ENCODE measurements around the gene WDFY4.

DNA sequence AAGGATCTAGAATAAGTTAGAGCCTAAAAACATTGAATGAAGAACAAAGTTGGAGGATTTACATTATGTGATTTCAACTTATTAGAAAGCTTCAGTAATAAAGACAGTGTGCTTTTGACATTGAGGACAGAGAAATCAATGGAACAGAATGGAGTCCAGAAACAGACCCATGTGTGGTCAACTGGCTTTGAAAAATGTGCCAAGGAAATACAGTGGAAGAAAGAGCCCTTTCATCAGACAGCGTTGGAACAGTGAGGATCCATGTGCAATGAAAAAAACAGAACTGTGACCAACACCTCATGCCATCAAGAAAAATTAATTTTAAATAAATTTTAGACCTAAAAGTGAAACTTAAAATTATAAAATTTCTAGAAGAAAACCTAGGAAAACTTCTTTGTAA, 305.6 kb downstream of the WDFY4 start:
- TF ChIP-seq, protein P1, sequence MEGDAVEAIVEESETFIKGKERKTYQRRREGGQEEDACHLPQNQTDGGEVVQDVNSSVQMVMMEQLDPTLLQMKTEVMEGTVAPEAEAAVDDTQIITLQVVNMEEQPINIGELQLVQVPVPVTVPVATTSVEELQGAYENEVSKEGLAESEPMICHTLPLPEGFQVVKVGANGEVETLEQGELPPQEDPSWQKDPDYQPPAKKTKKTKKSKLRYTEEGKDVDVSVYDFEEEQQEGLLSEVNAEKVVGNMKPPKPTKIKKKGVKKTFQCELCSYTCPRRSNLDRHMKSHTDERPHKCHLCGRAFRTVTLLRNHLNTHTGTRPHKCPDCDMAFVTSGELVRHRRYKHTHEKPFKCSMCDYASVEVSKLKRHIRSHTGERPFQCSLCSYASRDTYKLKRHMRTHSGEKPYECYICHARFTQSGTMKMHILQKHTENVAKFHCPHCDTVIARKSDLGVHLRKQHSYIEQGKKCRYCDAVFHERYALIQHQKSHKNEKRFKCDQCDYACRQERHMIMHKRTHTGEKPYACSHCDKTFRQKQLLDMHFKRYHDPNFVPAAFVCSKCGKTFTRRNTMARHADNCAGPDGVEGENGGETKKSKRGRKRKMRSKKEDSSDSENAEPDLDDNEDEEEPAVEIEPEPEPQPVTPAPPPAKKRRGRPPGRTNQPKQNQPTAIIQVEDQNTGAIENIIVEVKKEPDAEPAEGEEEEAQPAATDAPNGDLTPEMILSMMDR (IDR thresholded peaks at IDR 0.05) = no peak
- TF ChIP-seq EZH2 (IDR thresholded peaks at IDR 0.05) = no peak
